HepG2 (cell line): ENCODE data around the gene ARHGEF40. TPM values are rescaled to one million over a fixed set of nuclear protein-coding genes. Genes with fewer than 3 reads are reported as not detected.
A peak's percentile ranks its signal among the peaks of the same experiment; 100 is the strongest.

Experiments used
- ATAC-seq: fragments of 200-7000 bp; cut with Tn5 transposase; 3 replicates; pipeline ENCODE4 v1.9.1; 2020; ENCODE audit warnings: mild to moderate bottlenecking, moderate library complexity
- BruUV-seq: library from RNA; stranded (reverse); fragments of 400-500 nt; replicated peaks from 2 replicates; lab custom pipeline; 2021; lab: Mats Ljungman, UMichigan
- CTCF ChIA-PET: fragments of 300-600 bp; formaldehyde crosslinking; extraction: SDS; loops from one replicate; lab custom pipeline; 2021; ENCODE audit warnings: low total read pairs, inconsistent platforms, low intra/inter-chr PET ratio; lab: Yijun Ruan, JAX
- POLR2A ChIA-PET: fragments of 350-600 bp; sonication (Branson Sonifier 250); formaldehyde crosslinking; loops from one replicate; lab custom pipeline; 2020; ENCODE audit warnings: antibody characterized with exemption, inconsistent platforms; lab: Yijun Ruan, JAX
- DNase-seq: peaks from one replicate; pipeline ENCODE4 v3.0.0-alpha.2; 2015; ENCODE audit warnings: low spot score
- FAIRE-seq: peaks from 3 replicates; lab custom pipeline; 2011; peaks lifted over from hg19 to GRCh38; lab: Jason Lieb, UNC
- H2AFZ ChIP-seq: one replicate; pipeline ENCODE4 v1.6.1; 2011; ENCODE audit warnings: low read length, inconsistent platforms
- H3K27ac ChIP-seq: fragments of 300-600 bp; 3 replicates; pipeline ENCODE4 v1.8.0; 2011; ENCODE audit warnings: mixed run types, mild to moderate bottlenecking, mixed read lengths, low read length, inconsistent platforms; ENCODE audit not compliant: insufficient read depth; ENCODE audit errors: extremely low read length
- H3K27me3 ChIP-seq, 2 experiments: fragments of 200-600 bp in 1 of 2; 2 replicates in 1 of 2; 3 replicates in 1 of 2; pipeline versions ENCODE4 v1.6.0 to v1.8.0; 2011; ENCODE audit warnings: low read length in 2 of 2, mild to moderate bottlenecking in 2 of 2, moderate library complexity in 2 of 2, inconsistent platforms in 1 of 2; ENCODE audit not compliant: insufficient read depth in 2 of 2, control insufficient read depth in 1 of 2
- H3K36me3 ChIP-seq, 2 experiments: fragments of 200-600 bp in 1 of 2; replicated peaks in 1 of 2; 2 replicates in 1 of 2; 3 replicates in 1 of 2; pipeline versions ENCODE4 v1.5.1 to v1.8.0; 2011; ENCODE audit warnings: low read length in 2 of 2, inconsistent platforms in 1 of 2; ENCODE audit not compliant: insufficient read depth in 2 of 2, control insufficient read depth in 1 of 2
- H3K4me1 ChIP-seq: 2 replicates; pipeline ENCODE4 v1.5.1; 2012; ENCODE audit warnings: low read length, inconsistent platforms; ENCODE audit not compliant: insufficient read depth
- H3K4me2 ChIP-seq: 2 replicates; pipeline ENCODE4 v1.6.0; 2011; ENCODE audit warnings: low read depth, low read length, inconsistent platforms
- H3K4me3 ChIP-seq, 3 experiments: fragments of 200-600 bp in 1 of 3; sonication (generic), shearing (Covaris generic) in 1 of 3; replicated peaks in 1 of 3; 2 replicates each; pipeline ENCODE4 v1.5.1; 2011 to 2016; ENCODE audit warnings: low read length in 3 of 3, inconsistent platforms in 2 of 3, low read depth in 2 of 3, mild to moderate bottlenecking in 2 of 3, control low read depth in 1 of 3, mixed read lengths in 1 of 3; ENCODE audit not compliant: insufficient read depth in 1 of 3
- H3K79me2 ChIP-seq: one replicate; pipeline ENCODE4 v1.6.1; 2011; ENCODE audit warnings: low read length, inconsistent platforms; ENCODE audit not compliant: insufficient read depth
- H3K9ac ChIP-seq: 2 replicates; pipeline ENCODE4 v1.6.0; 2011; ENCODE audit warnings: mild to moderate bottlenecking, low read depth, low read length, inconsistent platforms; ENCODE audit not compliant: insufficient read depth
- H3K9me3 ChIP-seq: 2 replicates; pipeline ENCODE4 v1.5.1; 2012; ENCODE audit warnings: mild to moderate bottlenecking, low read length
- H4K20me1 ChIP-seq: 2 replicates; pipeline ENCODE4 v1.6.0; 2011; ENCODE audit warnings: inconsistent platforms, mild to moderate bottlenecking, low read length, moderate library complexity; ENCODE audit not compliant: insufficient read depth
- AHR ChIP-seq: IDR thresholded peaks from 2 replicates; pipeline ENCODE4 v1.6.1; 2018; ENCODE audit warnings: missing genetic modification reagents, missing compliant biosample characterization
- EEA1 ChIP-seq: sonication (generic); formaldehyde crosslinking; IDR thresholded peaks from 2 replicates; pipeline ENCODE4 v1.5.1; 2020; ENCODE audit warnings: mild to moderate bottlenecking, missing genetic modification reagents, borderline replicate concordance
- ELF3 ChIP-seq: IDR thresholded peaks from 2 replicates; pipeline ENCODE4 v1.6.1; 2016; ENCODE audit warnings: missing genetic modification reagents, missing compliant biosample characterization
- KLF13 ChIP-seq: sonication (generic); formaldehyde crosslinking; IDR thresholded peaks from 2 replicates; pipeline ENCODE4 v1.4.0; 2020; ENCODE audit warnings: mild to moderate bottlenecking, missing genetic modification reagents
- MEIS2 ChIP-seq: sonication (generic); formaldehyde crosslinking; IDR thresholded peaks from 2 replicates; pipeline ENCODE4 v1.9.0; 2021; ENCODE audit warnings: mild to moderate bottlenecking, missing genetic modification reagents
- NR1H2 ChIP-seq: sonication (generic); formaldehyde crosslinking; IDR thresholded peaks from 2 replicates; pipeline ENCODE4 v1.8.1; 2022; ENCODE audit warnings: low read depth, missing genetic modification reagents, borderline replicate concordance
- NR2F1 ChIP-seq, 2 experiments: fragments of 450-650 bp in 1 of 2; formaldehyde crosslinking in 1 of 2; IDR thresholded peaks; 2 replicates each; pipeline versions ENCODE4 v1.5.0 to v1.6.1; 2016 to 2020; ENCODE audit warnings: mild to moderate bottlenecking in 1 of 2, missing compliant biosample characterization in 1 of 2, missing genetic modification reagents in 1 of 2, moderate library complexity in 1 of 2
- POGZ ChIP-seq: sonication (generic); formaldehyde crosslinking; IDR thresholded peaks from 2 replicates; pipeline ENCODE4 v1.4.0; 2020; ENCODE audit warnings: mild to moderate bottlenecking, missing genetic modification reagents
- RXRA ChIP-seq: sonication (generic); formaldehyde crosslinking; IDR thresholded peaks from 2 replicates; pipeline ENCODE4 v1.5.1; 2020; ENCODE audit warnings: missing genetic modification reagents
- SKI ChIP-seq: fragments of 450-650 bp; IDR thresholded peaks from one replicate; pipeline ENCODE4 v1.6.1; 2018; ENCODE audit warnings: mild to moderate bottlenecking; ENCODE audit not compliant: partially characterized antibody
- ZEB1 ChIP-seq: IDR thresholded peaks from 2 replicates; pipeline ENCODE4 v1.6.1; 2012; ENCODE audit warnings: mild to moderate bottlenecking, low read depth, inconsistent platforms; ENCODE audit not compliant: insufficient replicate concordance
- ZFP41 ChIP-seq: sonication (generic); formaldehyde crosslinking; IDR thresholded peaks from 2 replicates; pipeline ENCODE4 v1.4.0; 2020; ENCODE audit warnings: mild to moderate bottlenecking, missing genetic modification reagents, borderline replicate concordance
- ZNF12 ChIP-seq: sonication (generic); formaldehyde crosslinking; IDR thresholded peaks from 2 replicates; pipeline ENCODE4 v1.5.0; 2020; ENCODE audit warnings: missing genetic modification reagents
- ZNF138 ChIP-seq: sonication (generic); formaldehyde crosslinking; IDR thresholded peaks from 2 replicates; pipeline ENCODE4 v1.5.0; 2020; ENCODE audit warnings: mild to moderate bottlenecking, low read depth, missing genetic modification reagents
- ZNF317 ChIP-seq: sonication (generic); formaldehyde crosslinking; IDR thresholded peaks from 2 replicates; pipeline ENCODE4 v1.5.0; 2020; ENCODE audit warnings: mild to moderate bottlenecking, missing genetic modification reagents
- WGBS: methylation state at CpG from one replicate; pipeline ENCODE4 v1.1.6; 2017; ENCODE audit warnings: low lambda C conversion rate; 5-methylcytosine and 5-hydroxymethylcytosine counted together
- in situ Hi-C: cut with HindIII; loops from 2 replicates; pipeline ENCODE4 v1.10.0; 2017; ENCODE audit warnings: low pct_unique_long_range_greater_than_20kb; ENCODE audit not compliant: extremely low pct_ligation_motif_present
- intact Hi-C: fragments of 100-400 bp; cut with micrococcal nuclease; formaldehyde crosslinking; loops from one replicate; pipeline ENCODE4 v1.10.0; 2022; ENCODE audit not compliant: unreplicated experiment
- polyA plus RNA-seq, 8 experiments: library from polyadenylated mRNA; depleted of rRNA in 3 of 8; stranded (reverse) in 7 of 8; unstranded in 1 of 8; fragments of >200 nt; fragmentation: Illumina TruSeq in 4 of 8; extraction: Trizol in 4 of 8; gene quantifications; 2 replicates each; pipeline versions ENCODE4 v1.2.1 to v1.2.3, GENCODE V29; 2011 to 2016; ENCODE audit warnings: low read depth in 4 of 8, missing spikeins in 1 of 8, mixed read lengths in 1 of 8; ENCODE audit not compliant: insufficient read depth in 1 of 8
- total RNA-seq, 5 experiments: library from RNA; depleted of rRNA; stranded (reverse); fragments of >200 nt; fragmentation: Illumina TruSeq; extraction: Trizol; gene quantifications; 2 replicates each; pipeline ENCODE4 v1.2.3, GENCODE V29; 2016; ENCODE audit warnings: low read depth in 1 of 5
- TF ChIP-seq, protein P1 (sequence below): sonication (generic); formaldehyde crosslinking; conservative IDR thresholded peaks from 2 replicates; pipeline ENCODE4 v1.4.0; 2020; ENCODE audit warnings: mild to moderate bottlenecking, missing genetic modification reagents, moderate library complexity
- TF ChIP-seq, protein P2 (sequence below): sonication (generic); formaldehyde crosslinking; IDR thresholded peaks from 2 replicates; pipeline ENCODE4 v1.5.0; 2020; ENCODE audit warnings: missing genetic modification reagents

ARHGEF40 gene
- total and polyA plus RNA-seq, 2 of the 13 experiments (the other 11 are each of a cell fraction or from before 2014, with no cell fraction given) = 28.1 to 78.1 TPM

DNA sequence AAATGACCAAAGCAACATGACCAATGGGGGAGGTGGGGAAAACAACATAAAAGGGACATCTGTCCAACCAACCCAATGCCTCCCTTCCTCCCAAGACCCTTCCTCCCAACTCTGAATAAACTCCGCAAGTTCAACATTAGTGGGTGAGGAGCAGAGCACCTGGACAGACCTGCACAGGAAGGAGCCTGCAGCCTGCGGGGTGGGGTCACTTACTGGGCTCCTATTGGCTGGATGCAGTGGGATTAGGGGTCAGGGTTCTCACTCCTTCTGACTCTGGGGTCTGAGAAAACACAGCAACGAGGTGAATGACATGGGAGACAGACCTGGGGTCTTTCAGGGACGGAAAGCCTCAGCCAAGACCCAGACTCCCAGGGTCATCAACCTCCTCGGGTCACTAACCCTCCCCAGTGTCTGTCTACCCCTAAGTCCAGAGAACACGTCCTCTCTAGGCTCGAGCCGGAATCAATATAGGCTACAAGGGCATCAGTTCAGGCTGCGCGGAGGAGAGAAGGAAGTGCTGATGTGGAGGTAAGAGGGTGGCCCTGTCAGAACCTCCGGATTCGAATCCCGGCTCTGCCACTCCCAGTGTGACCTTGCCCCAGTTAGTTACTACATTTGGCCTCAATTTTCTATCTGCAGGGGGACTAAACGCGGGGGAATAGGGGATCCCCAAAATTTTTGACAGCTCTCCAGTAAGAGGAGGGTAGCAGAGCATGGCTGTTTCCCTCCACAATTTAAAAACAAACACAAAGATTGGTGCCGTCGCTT is 46.1 kb upstream of the ARHGEF40 start:
- POLR2A ChIA-PET = interaction anchor here (0.7 to 3.0 kb wide), 14 partner anchors 9 to 80 kb away, joined by 3 to 26 read pairs (median 4); partner anchors contain the start of gene ARHGEF40
- peak; percentile 81 for FAIRE-seq
- no peak for TF ChIP-seq AHR (CRISPR knock-in tag)
- no peak for TF ChIP-seq MEIS2 (CRISPR knock-in tag)
- peak; percentile 45; the same call in 1 of the 2 replicates for TF ChIP-seq RXRA (CRISPR knock-in tag)
- peak; percentile 5; the same call in 1 of the 2 replicates for TF ChIP-seq POGZ (CRISPR knock-in tag)
- peak; percentile 36 to 67; a peak in 2 of 4 replicates for TF ChIP-seq NR2F1 (CRISPR knock-in tag; IDR thresholded peaks at IDR 0.05)
- TF ChIP-seq, protein P1, sequence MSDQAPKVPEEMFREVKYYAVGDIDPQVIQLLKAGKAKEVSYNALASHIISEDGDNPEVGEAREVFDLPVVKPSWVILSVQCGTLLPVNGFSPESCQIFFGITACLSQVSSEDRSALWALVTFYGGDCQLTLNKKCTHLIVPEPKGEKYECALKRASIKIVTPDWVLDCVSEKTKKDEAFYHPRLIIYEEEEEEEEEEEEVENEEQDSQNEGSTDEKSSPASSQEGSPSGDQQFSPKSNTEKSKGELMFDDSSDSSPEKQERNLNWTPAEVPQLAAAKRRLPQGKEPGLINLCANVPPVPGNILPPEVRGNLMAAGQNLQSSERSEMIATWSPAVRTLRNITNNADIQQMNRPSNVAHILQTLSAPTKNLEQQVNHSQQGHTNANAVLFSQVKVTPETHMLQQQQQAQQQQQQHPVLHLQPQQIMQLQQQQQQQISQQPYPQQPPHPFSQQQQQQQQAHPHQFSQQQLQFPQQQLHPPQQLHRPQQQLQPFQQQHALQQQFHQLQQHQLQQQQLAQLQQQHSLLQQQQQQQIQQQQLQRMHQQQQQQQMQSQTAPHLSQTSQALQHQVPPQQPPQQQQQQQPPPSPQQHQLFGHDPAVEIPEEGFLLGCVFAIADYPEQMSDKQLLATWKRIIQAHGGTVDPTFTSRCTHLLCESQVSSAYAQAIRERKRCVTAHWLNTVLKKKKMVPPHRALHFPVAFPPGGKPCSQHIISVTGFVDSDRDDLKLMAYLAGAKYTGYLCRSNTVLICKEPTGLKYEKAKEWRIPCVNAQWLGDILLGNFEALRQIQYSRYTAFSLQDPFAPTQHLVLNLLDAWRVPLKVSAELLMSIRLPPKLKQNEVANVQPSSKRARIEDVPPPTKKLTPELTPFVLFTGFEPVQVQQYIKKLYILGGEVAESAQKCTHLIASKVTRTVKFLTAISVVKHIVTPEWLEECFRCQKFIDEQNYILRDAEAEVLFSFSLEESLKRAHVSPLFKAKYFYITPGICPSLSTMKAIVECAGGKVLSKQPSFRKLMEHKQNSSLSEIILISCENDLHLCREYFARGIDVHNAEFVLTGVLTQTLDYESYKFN (CRISPR knock-in tag) = peak; percentile 34; the same call in 1 of the 2 replicates
- 0 out of 2 replicates have a peak, but pooled peaks have one; percentile 28 for TF ChIP-seq ELF3 (CRISPR knock-in tag)
- TF ChIP-seq SKI = peak; percentile 77
- TF ChIP-seq ZNF12 (CRISPR knock-in tag) = no peak
- TF ChIP-seq ZFP41 (CRISPR knock-in tag) = peak; percentile 9; the same call in 1 of the 2 replicates
- TF ChIP-seq ZEB1 = peak; percentile 25
- TF ChIP-seq, protein P2, sequence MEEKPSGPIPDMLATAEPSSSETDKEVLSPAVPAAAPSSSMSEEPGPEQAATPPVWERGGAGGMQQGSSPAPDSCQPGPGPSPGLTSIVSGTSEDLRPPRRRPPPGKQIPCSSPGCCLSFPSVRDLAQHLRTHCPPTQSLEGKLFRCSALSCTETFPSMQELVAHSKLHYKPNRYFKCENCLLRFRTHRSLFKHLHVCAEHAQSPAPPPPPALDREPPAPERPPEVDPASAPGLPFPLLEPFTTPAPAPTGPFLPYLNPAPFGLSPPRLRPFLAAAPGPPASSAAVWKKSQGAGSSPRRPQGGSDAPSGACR = peak; percentile 22; the same call in 1 of the 2 replicates
- no peak for TF ChIP-seq NR1H2 (CRISPR knock-in tag)
- 0 out of 2 replicates have a peak, but pooled peaks have one; percentile 40 for TF ChIP-seq ZNF317
- TF ChIP-seq EEA1 (CRISPR knock-in tag) = peak; percentile 43; the same call in 1 of the 2 replicates
- no peak for TF ChIP-seq KLF13
- no peak for TF ChIP-seq ZNF138 (CRISPR knock-in tag)

More for the DNA sequence above, 46.1 kb upstream of the ARHGEF40 start:
- Histone ChIP-seq H3K79me2 (peaks cover 13% of the 10 kb centered on the region), H3K4me1 (peaks cover 57% of the 10 kb centered on the region), H3K36me3 (peaks cover 22 to 29% of the 10 kb centered on the region in 2 experiments), H2AFZ (no peak overlapping the region), H3K9ac (peak overlapping the region; percentile 96), H3K27me3 (no peaks in the 10 kb centered on the region; a peak in 1 of 5 replicates), H3K9me3 (no peaks in the 10 kb centered on the region), H3K4me2 (peak overlapping the region; percentile 92), H3K27ac (peak overlapping the region; percentile 83), H3K4me3 (peak overlapping the region; percentile 65 to 96 (median 94)), H4K20me1 (no peaks in the 10 kb centered on the region)
- DNase-seq = peak; percentile 59
- BruUV-seq = no TSS peak
- CTCF ChIA-PET = interaction anchor here (0.9 kb wide), 1 partner anchor 16 kb away, joined by 4 read pairs; no protein-coding TSS in a partner anchor
- WGBS = 10% methylated on average over 17 of the region's 17 CpGs
- ATAC-seq = peak; percentile 73
- in situ Hi-C loops (no loop called here), intact Hi-C loops (no loop called here)
